WTC11 (cell line): ENCODE results near the gene NRXN2. TPM values are rescaled to one million over a fixed set of nuclear protein-coding genes. Genes with fewer than 3 reads are reported as not detected.

Experiments used
- ATAC-seq: fragments of 200-7000 bp; cut with Tn5 transposase; 2 replicates; pipeline ENCODE4 v1.10.0; 2021; ENCODE audit warnings: mild to moderate bottlenecking, moderate library complexity
- CTCF ChIA-PET: fragments of 300-600 bp; sonication (Branson Sonifier 250); formaldehyde crosslinking; loops from one replicate; lab custom pipeline; 2021; ENCODE audit warnings: antibody characterized with exemption; lab: Charles Lee
- POLR2A ChIA-PET: fragments of 350-600 bp; sonication (Branson Sonifier 250); formaldehyde crosslinking; loops from one replicate; lab custom pipeline; 2021; ENCODE audit warnings: antibody characterized with exemption; lab: Charles Lee
- DNase-seq: peaks from one replicate; pipeline ENCODE4 v3.0.0; 2021; ENCODE audit warnings: low spot score
- H3K27ac Mint-ChIP-seq: 2 replicates; pipeline ENCODE4 v1.8.0; 2021; ENCODE audit warnings: mixed read lengths
- H3K27me3 Mint-ChIP-seq: 2 replicates; pipeline ENCODE4 v1.8.0; 2021; ENCODE audit warnings: low read depth, mild to moderate bottlenecking, moderate library complexity, mixed read lengths
- H3K36me3 Mint-ChIP-seq: 2 replicates; pipeline ENCODE4 v1.8.0; 2021; ENCODE audit warnings: mixed read lengths
- H3K4me1 Mint-ChIP-seq: 2 replicates; pipeline ENCODE4 v1.8.0; 2022; ENCODE audit warnings: mixed read lengths
- H3K4me3 Mint-ChIP-seq: 2 replicates; pipeline ENCODE4 v1.8.0; 2021; ENCODE audit warnings: mild to moderate bottlenecking, moderate library complexity, mixed read lengths
- H3K9me3 Mint-ChIP-seq: 2 replicates; pipeline ENCODE4 v1.8.0; 2021; ENCODE audit warnings: mixed read lengths
- ATF6 ChIP-seq: sonication (generic); formaldehyde crosslinking; IDR thresholded peaks from 2 replicates; pipeline ENCODE4 v1.8.1; 2023; ENCODE audit warnings: mild to moderate bottlenecking, missing genetic modification reagents
- CBFB ChIP-seq: sonication (generic); formaldehyde crosslinking; IDR thresholded peaks from 2 replicates; pipeline ENCODE4 v1.8.1; 2022; ENCODE audit warnings: mild to moderate bottlenecking, low read depth, missing genetic modification reagents
- CREM ChIP-seq: sonication (generic); formaldehyde crosslinking; IDR thresholded peaks from 2 replicates; pipeline ENCODE4 v1.8.1; 2022; ENCODE audit warnings: mild to moderate bottlenecking, missing genetic modification reagents, moderate library complexity
- ETV6 ChIP-seq: sonication (generic); formaldehyde crosslinking; IDR thresholded peaks from 2 replicates; pipeline ENCODE4 v1.8.1; 2022; ENCODE audit warnings: mild to moderate bottlenecking, missing genetic modification reagents
- GABPB1 ChIP-seq: sonication (generic); formaldehyde crosslinking; IDR thresholded peaks from 2 replicates; pipeline ENCODE4 v1.8.1; 2023; ENCODE audit warnings: mild to moderate bottlenecking, missing genetic modification reagents
- HMGA2 ChIP-seq: fragments of 250-450 bp; sonication (Bioruptor Pico); IDR thresholded peaks from 2 replicates; pipeline ENCODE4 v1.4.0; 2021; ENCODE audit warnings: mild to moderate bottlenecking, moderate library complexity
- IRF1 ChIP-seq: sonication (generic); formaldehyde crosslinking; IDR thresholded peaks from 2 replicates; pipeline ENCODE4 v1.8.0; 2023; ENCODE audit warnings: missing genetic modification reagents
- JAZF1 ChIP-seq: fragments of 250-450 bp; sonication (Bioruptor Pico); IDR thresholded peaks from 2 replicates; pipeline ENCODE4 v1.9.0; 2021; ENCODE audit warnings: moderate library complexity, mild to moderate bottlenecking, inconsistent platforms
- NR2C2 ChIP-seq: sonication (generic); formaldehyde crosslinking; IDR thresholded peaks from 2 replicates; pipeline ENCODE4 v1.8.0; 2022; ENCODE audit warnings: mild to moderate bottlenecking, missing genetic modification reagents
- SMAD3 ChIP-seq: sonication (generic); formaldehyde crosslinking; IDR thresholded peaks from 2 replicates; pipeline ENCODE4 v1.8.0; 2022; ENCODE audit warnings: missing genetic modification reagents, mild to moderate bottlenecking, borderline replicate concordance
- ZBTB21 ChIP-seq: sonication (generic); formaldehyde crosslinking; IDR thresholded peaks from 2 replicates; pipeline ENCODE4 v1.8.1; 2023; ENCODE audit warnings: mild to moderate bottlenecking, missing genetic modification reagents, borderline replicate concordance
- ZMAT4 ChIP-seq: fragments of 250-450 bp; sonication (Bioruptor Pico); IDR thresholded peaks from 2 replicates; pipeline ENCODE4 v1.9.0; 2021; ENCODE audit warnings: mild to moderate bottlenecking
- ZNF138 ChIP-seq: sonication (generic); formaldehyde crosslinking; conservative IDR thresholded peaks from 2 replicates; pipeline ENCODE4 v1.8.1; 2022; ENCODE audit warnings: mild to moderate bottlenecking, moderate library complexity, missing genetic modification reagents
- ZNF281 ChIP-seq: sonication (generic); formaldehyde crosslinking; IDR thresholded peaks from 2 replicates; pipeline ENCODE4 v1.8.0; 2023; ENCODE audit warnings: mild to moderate bottlenecking, missing genetic modification reagents
- ZNF423 ChIP-seq: fragments of 250-450 bp; sonication (Bioruptor Pico); IDR thresholded peaks from 2 replicates; pipeline ENCODE4 v2.1.2; 2022; ENCODE audit warnings: mild to moderate bottlenecking, moderate library complexity
- total RNA-seq: library from RNA; stranded (reverse); gene quantifications from 3 replicates; pipeline ENCODE4 v1.2.3, GENCODE V29; 2021
- TF ChIP-seq, protein P1 (sequence below): sonication (generic); formaldehyde crosslinking; IDR thresholded peaks from 2 replicates; pipeline ENCODE4 v1.8.0; 2022; ENCODE audit warnings: missing genetic modification reagents
- TF ChIP-seq, protein P2 (sequence below): fragments of 250-450 bp; sonication (Bioruptor Pico); IDR thresholded peaks from 2 replicates; pipeline ENCODE4 v1.9.0; 2021; ENCODE audit warnings: moderate library complexity, mild to moderate bottlenecking, inconsistent platforms, borderline replicate concordance
- TF ChIP-seq, protein P3 (sequence below): sonication (generic); formaldehyde crosslinking; IDR thresholded peaks from 2 replicates; pipeline ENCODE4 v1.8.0; 2022; ENCODE audit warnings: mild to moderate bottlenecking, missing genetic modification reagents
- TF ChIP-seq, protein P4 (sequence below): sonication (generic); formaldehyde crosslinking; IDR thresholded peaks from 2 replicates; pipeline ENCODE4 v1.8.0; 2022; ENCODE audit warnings: mild to moderate bottlenecking, missing genetic modification reagents
- TF ChIP-seq, protein P5 (sequence below): sonication (generic); formaldehyde crosslinking; IDR thresholded peaks from 2 replicates; pipeline ENCODE4 v1.8.1; 2022; ENCODE audit warnings: missing genetic modification reagents, borderline replicate concordance

The NRXN2 gene
- total RNA-seq, 1 experiment from 2014 or later = 8.6 TPM

DNA sequence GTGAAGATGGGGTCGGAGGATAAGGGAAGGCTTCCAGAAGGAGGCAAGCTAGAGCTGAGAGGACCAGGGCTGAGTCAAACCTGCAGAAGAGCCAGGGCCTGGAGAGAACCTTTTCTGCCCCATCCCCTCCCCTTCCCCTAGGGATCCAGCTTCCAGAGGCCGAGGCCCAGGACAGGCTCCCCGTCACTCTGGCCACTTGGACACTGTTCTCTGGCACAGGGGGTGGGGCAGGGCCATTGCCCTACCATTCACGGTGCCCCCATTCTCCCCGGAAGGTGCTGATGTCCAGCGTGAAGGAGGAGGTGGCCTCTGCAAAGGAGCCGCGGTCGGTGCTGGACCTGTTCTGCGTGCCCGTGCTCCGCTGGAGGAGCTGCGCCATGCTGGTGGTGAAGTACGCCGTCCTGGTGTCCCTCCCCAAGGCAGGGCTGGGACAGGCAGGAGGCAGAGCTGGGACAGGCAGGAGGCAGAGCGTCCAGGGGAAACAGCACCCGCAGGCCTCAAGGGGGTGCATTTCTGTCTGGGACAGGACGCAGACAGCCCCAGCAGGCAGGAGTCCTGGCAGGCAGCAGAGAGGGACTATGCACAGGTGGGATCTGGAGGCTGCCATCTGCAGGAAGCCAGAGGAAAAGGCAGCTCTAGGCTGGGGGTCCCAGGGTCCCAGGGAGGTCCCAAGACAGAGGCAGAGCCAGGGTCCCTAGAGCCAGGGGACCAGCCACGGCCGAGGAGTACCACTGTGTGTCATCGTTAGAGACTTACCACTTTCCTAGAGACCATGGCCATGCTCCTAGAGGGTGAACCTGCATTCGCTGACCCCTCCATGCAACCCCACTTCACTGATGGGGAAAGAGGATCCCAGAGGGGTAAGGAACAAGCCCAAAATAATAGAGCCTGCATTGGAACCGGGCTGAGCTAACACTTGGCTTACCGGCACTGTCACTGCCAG is 157.8 kb downstream of the NRXN2 start (continued):
- TF ChIP-seq, protein P1, sequence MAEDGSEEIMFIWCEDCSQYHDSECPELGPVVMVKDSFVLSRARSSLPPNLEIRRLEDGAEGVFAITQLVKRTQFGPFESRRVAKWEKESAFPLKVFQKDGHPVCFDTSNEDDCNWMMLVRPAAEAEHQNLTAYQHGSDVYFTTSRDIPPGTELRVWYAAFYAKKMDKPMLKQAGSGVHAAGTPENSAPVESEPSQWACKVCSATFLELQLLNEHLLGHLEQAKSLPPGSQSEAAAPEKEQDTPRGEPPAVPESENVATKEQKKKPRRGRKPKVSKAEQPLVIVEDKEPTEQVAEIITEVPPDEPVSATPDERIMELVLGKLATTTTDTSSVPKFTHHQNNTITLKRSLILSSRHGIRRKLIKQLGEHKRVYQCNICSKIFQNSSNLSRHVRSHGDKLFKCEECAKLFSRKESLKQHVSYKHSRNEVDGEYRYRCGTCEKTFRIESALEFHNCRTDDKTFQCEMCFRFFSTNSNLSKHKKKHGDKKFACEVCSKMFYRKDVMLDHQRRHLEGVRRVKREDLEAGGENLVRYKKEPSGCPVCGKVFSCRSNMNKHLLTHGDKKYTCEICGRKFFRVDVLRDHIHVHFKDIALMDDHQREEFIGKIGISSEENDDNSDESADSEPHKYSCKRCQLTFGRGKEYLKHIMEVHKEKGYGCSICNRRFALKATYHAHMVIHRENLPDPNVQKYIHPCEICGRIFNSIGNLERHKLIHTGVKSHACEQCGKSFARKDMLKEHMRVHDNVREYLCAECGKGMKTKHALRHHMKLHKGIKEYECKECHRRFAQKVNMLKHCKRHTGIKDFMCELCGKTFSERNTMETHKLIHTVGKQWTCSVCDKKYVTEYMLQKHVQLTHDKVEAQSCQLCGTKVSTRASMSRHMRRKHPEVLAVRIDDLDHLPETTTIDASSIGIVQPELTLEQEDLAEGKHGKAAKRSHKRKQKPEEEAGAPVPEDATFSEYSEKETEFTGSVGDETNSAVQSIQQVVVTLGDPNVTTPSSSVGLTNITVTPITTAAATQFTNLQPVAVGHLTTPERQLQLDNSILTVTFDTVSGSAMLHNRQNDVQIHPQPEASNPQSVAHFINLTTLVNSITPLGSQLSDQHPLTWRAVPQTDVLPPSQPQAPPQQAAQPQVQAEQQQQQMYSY (CRISPR knock-in tag) = no peak
- TF ChIP-seq JAZF1 (CRISPR knock-in tag) (no peak), IRF1 (CRISPR knock-in tag) (no peak), HMGA2 (CRISPR knock-in tag) (no peak), ATF6 (CRISPR knock-in tag) (no peak), CBFB (no peak), ZNF281 (no peak), ZBTB21 (no peak), SMAD3 (CRISPR knock-in tag) (no peak)
- TF ChIP-seq, protein P2, sequence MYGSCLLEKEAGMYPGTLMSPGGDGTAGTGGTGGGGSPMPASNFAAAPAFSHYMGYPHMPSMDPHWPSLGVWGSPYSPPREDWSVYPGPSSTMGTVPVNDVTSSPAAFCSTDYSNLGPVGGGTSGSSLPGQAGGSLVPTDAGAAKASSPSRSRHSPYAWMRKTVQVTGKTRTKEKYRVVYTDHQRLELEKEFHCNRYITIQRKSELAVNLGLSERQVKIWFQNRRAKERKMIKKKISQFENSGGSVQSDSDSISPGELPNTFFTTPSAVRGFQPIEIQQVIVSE (CRISPR knock-in tag) = no peak
- TF ChIP-seq, protein P3, sequence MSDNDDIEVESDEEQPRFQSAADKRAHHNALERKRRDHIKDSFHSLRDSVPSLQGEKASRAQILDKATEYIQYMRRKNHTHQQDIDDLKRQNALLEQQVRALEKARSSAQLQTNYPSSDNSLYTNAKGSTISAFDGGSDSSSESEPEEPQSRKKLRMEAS = no peak

- POLR2A ChIA-PET = no interaction called here
- no peak for ATAC-seq
- Mint-ChIP-seq H3K4me1 (peaks cover 43% of the 10 kb centered on the region), H3K4me3 (no peak overlapping the region), H3K27me3 (no peaks in the 10 kb centered on the region), H3K36me3 (no peaks in the 10 kb centered on the region), H3K9me3 (no peaks in the 10 kb centered on the region), H3K27ac (no peak overlapping the region)
- CTCF ChIA-PET = interaction anchor here (1.0 to 7.1 kb wide), 10 partner anchors 66 to 208 kb away, joined by 3 to 97 read pairs (median 18); partner anchors contain the start of gene RPS6KA4
- no peak for DNase-seq
- TF ChIP-seq ZNF423 (no peak), ETV6 (CRISPR knock-in tag) (no peak), ZNF138 (CRISPR knock-in tag) (no peak), CBFB (no peak), NR2C2 (CRISPR knock-in tag) (no peak), HMGA2 (CRISPR knock-in tag) (no peak), ZMAT4 (CRISPR knock-in tag) (no peak), GABPB1 (no peak), CREM (CRISPR knock-in tag) (no peak)
- TF ChIP-seq, protein P4, sequence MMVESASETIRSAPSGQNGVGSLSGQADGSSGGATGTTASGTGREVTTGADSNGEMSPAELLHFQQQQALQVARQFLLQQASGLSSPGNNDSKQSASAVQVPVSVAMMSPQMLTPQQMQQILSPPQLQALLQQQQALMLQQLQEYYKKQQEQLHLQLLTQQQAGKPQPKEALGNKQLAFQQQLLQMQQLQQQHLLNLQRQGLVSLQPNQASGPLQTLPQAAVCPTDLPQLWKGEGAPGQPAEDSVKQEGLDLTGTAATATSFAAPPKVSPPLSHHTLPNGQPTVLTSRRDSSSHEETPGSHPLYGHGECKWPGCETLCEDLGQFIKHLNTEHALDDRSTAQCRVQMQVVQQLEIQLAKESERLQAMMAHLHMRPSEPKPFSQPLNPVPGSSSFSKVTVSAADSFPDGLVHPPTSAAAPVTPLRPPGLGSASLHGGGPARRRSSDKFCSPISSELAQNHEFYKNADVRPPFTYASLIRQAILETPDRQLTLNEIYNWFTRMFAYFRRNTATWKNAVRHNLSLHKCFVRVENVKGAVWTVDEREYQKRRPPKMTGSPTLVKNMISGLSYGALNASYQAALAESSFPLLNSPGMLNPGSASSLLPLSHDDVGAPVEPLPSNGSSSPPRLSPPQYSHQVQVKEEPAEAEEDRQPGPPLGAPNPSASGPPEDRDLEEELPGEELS (CRISPR knock-in tag) = no peak
- TF ChIP-seq, protein P3 = no peak
- TF ChIP-seq, protein P5, sequence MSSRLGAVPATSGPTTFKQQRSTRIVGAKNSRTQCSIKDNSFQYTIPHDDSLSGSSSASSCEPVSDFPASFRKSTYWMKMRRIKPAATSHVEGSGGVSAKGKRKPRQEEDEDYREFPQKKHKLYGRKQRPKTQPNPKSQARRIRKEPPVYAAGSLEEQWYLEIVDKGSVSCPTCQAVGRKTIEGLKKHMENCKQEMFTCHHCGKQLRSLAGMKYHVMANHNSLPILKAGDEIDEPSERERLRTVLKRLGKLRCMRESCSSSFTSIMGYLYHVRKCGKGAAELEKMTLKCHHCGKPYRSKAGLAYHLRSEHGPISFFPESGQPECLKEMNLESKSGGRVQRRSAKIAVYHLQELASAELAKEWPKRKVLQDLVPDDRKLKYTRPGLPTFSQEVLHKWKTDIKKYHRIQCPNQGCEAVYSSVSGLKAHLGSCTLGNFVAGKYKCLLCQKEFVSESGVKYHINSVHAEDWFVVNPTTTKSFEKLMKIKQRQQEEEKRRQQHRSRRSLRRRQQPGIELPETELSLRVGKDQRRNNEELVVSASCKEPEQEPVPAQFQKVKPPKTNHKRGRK = no peak
Observed at GRCh38 chr11:64564419-64564818, 158.6 kb downstream of the NRXN2 start.
